ENCODE measurements around the gene THAP4. TPM values are rescaled to one million over a fixed set of nuclear protein-coding genes. Genes with fewer than 3 reads are reported as not detected.
"Not testable (repeated sequence)": the region's sequence is repeated elsewhere in the genome, so short reads cannot be mapped to it uniquely, and the experiment has no call there.

THAP4 gene
- total RNA-seq, 1 donor from 2014 or later, result 42.4 TPM

- no peak for TF ChIP-seq CTCF (conservative IDR thresholded peaks at IDR 0.05; ENCODE audit: low read depth, low read length)
- no peak overlapping the region for H3K4me3 ChIP-seq (ENCODE audit: low read depth, low read length)
- DNase-seq (ENCODE audit: low read depth), result no peak
Measured at GRCh38 chr2:241592126-241592845, 44.7 kb downstream of the THAP4 start.

DNA sequence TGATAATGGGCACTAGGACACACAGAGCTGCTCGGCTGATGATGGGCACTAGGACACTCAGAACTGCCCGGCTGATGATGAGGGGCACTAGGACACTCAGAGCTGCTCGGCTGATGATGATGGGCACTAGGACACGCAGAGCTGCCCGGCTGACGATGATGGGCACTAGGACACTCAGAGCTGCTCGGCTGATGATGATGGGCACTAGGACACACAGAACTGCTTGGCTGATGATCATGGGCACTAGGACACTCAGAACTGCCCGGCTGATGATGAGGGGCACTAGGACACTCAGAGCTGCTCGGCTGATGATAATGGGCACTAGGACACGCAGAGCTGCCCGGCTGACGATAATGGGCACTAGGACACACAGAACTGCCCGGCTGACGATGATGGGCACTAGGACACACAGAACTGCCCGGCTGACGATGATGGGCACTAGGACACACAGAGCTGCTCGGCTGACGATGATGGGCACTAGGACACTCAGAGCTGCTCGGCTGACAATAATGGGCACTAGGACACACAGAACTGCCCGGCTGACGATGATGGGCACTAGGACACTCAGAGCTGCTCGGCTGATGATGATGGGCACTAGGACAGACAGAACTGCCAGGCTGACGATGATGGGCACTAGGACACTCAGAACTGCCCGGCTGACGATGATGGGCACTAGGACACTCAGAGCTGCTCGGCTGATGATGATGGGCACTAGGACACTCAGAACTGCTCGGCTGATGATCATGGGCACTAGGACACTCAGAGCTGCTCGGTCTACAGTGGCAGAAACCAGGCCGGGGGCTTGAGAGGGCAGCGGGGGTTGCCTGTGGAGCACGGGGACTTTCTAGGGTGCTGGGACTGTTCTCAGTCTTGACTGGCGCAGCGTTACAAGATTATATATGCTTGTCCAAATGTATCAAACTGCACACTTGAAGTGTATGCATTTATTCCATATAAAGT is 46.2 kb downstream of the THAP4 start:
- not testable (repeated sequence) for H3K4me3 ChIP-seq (ENCODE audit: low read depth, low read length); DNase-seq (ENCODE audit: low read depth)

- H3K4me3 ChIP-seq (ENCODE audit: low read depth, low read length); DNase-seq (ENCODE audit: low read depth): not testable (repeated sequence)
Measured at GRCh38 chr2:241589863-241590262, 47.1 kb downstream of the THAP4 start.

DNA sequence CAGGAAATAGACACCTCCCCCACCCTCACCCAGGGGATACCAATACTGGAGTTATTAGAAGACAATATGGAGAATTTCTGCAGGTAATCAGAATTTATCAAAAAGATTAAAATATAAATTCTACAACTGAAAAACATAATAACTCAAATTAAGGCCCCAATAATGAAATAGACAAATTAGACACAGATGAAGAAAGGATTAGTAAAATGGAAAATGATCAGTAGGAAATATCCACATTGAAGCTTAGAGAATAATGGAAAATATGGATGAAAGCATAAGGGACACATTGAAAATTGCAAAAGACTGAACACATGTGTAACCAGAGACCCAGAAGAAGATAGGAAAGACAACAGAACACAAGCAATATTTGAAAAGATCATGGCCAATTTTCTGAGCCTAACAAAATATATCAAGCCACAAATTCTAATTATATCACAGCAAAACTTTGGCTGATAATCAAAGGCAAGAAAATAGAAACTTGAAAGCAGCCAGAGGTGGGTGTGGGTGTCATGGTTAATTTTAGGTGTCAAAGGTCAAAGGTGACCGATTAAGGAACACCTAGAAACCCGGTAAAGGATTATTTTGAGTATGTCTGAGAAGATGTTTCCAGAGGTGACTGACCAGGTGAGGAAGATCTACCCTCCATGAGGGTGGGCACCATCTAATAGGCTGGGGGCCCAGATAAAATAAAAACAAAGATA is 50.2 kb downstream of the THAP4 start:
- DNase-seq (ENCODE audit: low read depth), result no peak
- no peak overlapping the region for H3K4me3 ChIP-seq (ENCODE audit: low read depth, low read length)
- TF ChIP-seq CTCF (conservative IDR thresholded peaks at IDR 0.05; ENCODE audit: low read depth, low read length), result no peak

GRCh38 chr2:241584436-241584835 is 52.5 kb downstream of the THAP4 start:
- no peak for TF ChIP-seq CTCF (conservative IDR thresholded peaks at IDR 0.05; ENCODE audit: low read depth, low read length)
- DNase-seq (ENCODE audit: low read depth), result no peak
- H3K4me3 ChIP-seq (ENCODE audit: low read depth, low read length), result no peak overlapping the region

DNA sequence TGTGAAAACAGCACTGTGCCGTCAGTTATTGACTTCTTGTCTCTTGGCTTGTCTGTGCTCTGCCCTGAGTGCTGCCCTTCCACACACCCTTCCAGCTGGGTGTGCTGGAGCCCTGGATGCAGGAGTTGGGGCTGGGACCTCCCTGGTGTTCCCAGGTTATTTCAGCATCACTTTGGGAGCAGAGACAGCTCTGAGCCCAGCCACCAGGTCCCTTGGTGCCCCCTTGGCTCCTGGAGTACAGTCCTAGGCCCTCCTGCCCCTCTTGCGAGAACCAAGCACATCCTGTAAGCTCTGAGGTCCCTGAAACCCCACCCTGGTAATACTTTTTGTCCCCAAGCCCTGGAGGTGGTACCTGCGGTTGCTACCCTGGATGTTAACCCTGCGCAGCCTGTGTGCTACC is 54.2 kb downstream of the THAP4 start:
- no peak for DNase-seq (ENCODE audit: low read depth)
- H3K4me3 ChIP-seq (ENCODE audit: low read depth, low read length), result no peak overlapping the region
- no peak for TF ChIP-seq CTCF (conservative IDR thresholded peaks at IDR 0.05; ENCODE audit: low read depth, low read length)

GRCh38 chr2:241582328-241582727 is 54.6 kb downstream of the THAP4 start:
- TF ChIP-seq CTCF (conservative IDR thresholded peaks at IDR 0.05; ENCODE audit: low read depth, low read length), result no peak
- H3K4me3 ChIP-seq (ENCODE audit: low read depth, low read length), result no peak overlapping the region
- no peak for DNase-seq (ENCODE audit: low read depth)
